Neural progenitor cell (in vitro differentiated cells): ENCODE results near the gene BOC.

Experiments used
- EZH2phosphoT487 ChIP-seq: fragments of 200-600 bp; sonication (generic); IDR thresholded peaks from 2 replicates; pipeline ENCODE4 v1.6.1; 2017; ENCODE audit warnings: antibody characterized with exemption
- TF ChIP-seq, protein P1 (sequence below): fragments of 200-600 bp; sonication (generic); IDR thresholded peaks from 2 replicates; pipeline ENCODE4 v1.5.1; 2017; ENCODE audit warnings: antibody characterized with exemption, mild to moderate bottlenecking

DNA sequence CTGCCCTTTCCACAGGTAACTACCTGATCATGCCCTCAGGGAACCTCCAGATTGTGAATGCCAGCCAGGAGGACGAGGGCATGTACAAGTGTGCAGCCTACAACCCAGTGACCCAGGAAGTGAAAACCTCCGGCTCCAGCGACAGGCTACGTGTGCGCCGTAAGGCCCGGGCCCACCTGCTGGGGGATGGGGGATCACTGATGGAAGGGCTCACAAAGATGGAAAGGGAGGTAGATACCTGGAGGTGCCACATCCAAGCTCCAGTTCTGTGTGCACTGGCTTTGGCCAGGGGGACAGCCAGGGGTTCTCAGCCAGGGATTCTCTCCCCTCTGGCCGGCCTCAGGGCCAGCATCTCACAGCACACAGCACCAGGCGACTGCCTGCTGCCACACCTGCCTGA, 59.4 kb downstream of the BOC start:
- TF ChIP-seq, protein P1, sequence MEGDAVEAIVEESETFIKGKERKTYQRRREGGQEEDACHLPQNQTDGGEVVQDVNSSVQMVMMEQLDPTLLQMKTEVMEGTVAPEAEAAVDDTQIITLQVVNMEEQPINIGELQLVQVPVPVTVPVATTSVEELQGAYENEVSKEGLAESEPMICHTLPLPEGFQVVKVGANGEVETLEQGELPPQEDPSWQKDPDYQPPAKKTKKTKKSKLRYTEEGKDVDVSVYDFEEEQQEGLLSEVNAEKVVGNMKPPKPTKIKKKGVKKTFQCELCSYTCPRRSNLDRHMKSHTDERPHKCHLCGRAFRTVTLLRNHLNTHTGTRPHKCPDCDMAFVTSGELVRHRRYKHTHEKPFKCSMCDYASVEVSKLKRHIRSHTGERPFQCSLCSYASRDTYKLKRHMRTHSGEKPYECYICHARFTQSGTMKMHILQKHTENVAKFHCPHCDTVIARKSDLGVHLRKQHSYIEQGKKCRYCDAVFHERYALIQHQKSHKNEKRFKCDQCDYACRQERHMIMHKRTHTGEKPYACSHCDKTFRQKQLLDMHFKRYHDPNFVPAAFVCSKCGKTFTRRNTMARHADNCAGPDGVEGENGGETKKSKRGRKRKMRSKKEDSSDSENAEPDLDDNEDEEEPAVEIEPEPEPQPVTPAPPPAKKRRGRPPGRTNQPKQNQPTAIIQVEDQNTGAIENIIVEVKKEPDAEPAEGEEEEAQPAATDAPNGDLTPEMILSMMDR: no peak
- TF ChIP-seq EZH2phosphoT487: no peak
